Epidermal melanocyte (primary cell): Measurements from ENCODE around the gene TRMT44.

Source experiments
- DNase-seq: peaks from one replicate; pipeline ENCODE4 v3.0.0; 2011; ENCODE audit warnings: low spot score; ENCODE audit not compliant: insufficient read length

TRMT44 gene

DNA sequence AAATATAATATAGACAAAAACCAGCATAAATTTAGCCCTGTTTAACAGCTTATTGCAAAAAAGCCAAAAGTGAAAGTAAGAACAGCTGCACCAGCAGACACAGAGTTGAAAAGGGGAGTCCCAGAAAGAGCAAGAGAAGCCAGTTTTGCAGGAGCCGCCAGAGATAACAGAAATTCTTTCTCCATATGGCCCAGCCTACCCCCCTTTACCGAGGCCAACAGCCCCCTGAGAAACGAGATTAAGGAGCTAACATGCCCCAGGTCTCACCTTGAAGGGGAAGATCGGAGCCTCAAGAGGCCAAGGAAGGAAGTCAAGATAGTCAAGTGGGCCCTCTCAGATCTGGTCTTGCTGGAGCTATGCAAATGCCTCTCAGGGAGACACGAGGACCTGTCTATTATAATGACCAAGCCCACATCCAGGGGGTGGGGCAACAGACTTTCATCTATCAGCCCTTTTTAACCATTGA, 4.9 kb upstream of the TRMT44 start:
- no peak for DNase-seq

DNA sequence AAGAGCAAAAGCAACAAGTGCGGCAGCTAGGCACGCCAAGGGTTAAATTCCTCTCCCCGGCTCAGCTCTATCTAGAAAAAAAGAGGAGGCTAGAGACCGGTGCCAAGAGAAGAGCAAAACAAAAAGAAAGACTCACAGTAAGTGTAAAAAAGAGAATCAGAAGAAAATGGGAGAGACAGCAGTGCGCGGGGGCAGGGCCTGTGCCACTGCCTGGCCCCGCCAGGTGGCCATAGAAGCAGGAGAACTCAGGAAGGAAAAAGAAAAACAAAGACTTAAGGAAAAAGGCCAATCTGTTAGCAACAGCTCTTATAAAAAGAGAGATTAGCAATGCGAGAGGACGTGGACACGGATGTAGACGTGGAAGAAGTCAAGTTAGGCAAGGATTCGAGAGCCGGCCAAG, 3.3 kb upstream of the TRMT44 start:
- DNase-seq, result no peak

DNA sequence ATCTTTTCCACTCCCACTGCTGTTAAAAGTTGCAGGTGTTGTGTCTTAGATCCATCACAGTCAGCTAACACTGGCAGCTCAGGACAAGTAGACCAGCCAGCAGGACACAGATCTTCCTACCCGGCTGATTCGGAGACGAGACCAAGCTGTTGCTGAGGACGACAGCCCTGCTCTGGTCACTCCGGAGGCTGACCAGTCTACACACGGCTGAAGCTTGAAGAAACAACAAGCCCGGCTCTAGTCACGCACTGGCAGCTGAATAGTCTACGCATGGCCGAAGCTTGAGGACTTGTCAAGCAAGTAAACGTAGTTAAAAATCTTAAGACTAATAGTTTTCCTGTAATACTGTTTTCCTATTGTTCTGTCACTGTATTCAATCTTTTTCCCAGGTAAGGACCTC, 1.8 kb upstream of the TRMT44 start:
- DNase-seq, result no peak

DNA sequence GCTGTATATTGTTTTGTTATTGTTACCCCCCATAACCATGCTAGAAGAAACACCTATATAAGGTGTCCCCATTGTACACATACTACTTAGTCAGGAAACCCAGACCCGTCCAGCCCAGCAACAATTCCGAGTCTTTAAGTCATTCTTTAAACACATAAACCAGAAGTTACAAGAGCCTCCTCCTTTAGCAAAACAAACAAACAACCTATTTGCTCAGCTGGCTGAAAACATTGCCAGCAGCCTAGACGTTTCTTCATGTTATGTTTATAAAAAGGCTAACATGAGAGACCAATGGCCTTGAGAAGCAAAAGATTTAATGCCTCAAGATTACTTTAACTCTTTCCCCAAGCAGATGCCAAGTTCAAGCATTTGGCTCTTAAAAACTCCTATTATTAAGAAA, 1.4 kb upstream of the TRMT44 start:
- DNase-seq, result no peak

DNA sequence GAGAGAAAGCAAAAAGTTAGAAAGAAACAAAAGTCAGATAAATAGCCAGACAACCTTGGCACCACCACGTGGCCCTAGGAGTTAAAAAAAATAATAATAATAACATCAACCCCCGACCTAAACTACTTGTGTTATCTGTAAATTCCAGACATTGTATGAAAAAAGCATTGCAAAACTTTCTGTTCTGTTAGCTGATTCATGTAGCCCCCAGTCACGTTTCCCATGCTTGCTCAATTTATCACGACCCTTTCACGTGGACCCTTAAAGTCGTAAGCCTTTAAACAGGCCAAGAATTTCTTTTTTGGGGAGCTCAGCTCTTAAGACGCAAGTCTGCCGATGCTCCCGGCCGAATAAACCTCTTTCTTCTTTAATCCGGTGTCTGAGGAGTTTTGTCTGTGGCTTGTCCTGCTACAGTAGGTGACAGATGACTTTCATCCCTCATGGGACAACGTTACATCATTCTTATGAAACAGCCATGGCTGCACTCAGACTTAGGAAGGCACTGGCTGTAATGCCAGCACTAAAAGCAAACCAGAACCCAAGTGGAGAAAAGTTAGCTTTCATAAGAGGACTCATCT, 574 bp upstream of the TRMT44 start:
- no peak for DNase-seq

DNA sequence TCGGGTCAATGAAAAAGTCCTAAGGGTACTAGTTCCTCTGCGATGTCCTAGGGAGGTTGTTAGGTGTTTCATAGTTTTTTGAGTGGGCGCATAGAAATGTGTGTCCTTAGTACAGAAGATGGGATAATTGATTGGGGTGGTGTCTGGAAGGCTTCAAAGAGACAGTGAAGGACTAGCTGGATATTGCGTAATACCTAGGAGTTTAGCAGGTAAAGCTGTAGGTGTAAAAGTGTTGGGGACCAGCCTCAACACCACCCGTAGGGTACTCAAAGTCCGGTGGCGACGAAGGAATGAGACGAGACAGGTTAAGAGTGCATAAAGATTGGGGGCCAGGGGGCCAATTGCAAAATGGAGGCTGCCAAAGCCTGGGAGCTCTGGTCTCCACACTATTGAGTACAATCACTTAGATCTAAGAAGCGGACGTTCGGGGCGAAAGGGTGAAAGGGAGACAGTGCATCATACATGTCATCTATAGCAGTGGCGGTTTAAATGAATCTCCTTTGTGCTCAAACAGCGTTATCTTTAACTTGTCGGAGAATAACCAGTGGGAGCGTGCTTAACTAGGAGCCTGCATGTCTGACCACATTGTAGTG, 1.0 kb downstream of the TRMT44 start:
- no peak for DNase-seq

DNA sequence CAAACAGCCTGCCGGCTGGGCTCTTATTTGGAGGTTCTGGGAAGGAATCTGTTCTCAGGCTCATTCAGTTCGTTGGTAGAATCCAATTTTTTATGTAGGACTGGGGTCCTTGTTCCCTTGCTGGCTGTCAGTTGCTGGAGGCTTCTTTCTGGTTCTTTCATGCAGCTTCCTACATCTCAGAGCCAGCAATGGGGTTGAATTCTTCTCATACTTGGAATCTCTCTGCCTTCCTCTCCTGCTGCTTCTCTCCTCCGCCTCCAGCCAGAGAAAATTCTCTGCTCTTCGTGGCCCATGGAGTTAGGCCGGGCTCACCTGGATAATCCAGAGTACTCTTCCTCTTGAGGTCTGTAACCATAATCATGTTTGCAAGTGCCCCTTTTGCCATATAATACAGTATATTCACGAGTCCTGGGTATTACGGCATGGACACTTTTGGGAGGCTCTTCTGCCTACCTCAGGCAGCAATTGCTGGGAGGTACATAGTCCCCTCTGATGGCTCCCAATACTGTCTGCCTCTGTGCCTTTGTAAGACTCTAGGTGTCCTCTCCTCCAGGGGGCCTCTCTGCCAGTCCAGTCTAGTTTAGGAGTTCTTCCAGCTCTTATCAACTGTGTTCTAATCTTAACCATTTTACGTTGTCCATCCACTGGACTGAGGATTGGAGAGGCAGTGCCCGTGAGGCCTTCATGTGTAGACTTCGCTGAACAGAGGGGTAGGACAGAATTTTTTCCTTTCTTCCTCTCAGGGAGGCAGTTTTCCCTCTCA, 2.2 kb downstream of the TRMT44 start:
- DNase-seq, result no peak

DNA sequence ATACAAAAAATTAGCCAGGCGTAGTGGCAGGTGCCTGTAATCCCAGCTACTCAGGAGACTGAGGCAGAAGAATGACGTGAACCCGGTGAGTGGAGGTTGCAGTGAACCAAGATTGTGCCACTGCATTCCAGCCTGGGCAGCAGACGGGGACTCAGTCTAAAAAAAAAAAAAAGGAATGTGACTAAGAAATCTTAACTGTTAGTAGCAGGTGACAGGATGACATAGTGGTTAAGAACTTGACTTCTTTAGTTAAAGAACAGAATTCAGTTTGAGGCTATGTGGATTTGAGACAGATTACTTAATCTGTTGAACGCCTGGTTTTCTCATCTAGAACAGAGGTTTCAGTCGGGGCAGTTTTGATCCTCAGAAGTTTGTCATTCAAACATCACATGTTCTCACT, 3.2 kb downstream of the TRMT44 start:
- no peak for DNase-seq

DNA sequence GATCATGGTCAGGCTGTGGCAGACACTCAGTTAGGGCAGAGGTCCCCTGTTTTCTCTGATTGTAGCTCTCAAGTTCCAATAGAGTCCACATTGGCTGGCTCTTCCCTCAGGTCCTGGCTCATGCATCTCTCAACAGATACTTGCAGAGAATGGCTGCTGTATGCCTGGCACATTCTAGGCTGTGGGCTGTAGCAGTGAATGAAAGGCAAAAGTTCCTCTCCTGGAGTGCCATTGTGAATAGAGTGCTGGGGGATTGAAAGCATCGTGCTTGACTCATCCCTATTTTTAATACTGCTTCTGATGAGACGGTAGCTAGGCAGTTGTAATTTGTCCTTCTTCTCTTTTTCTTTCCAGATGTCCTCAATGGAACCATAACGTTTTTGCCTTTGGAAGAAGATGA, 5.5 kb downstream of the TRMT44 start:
- no peak for DNase-seq

DNA sequence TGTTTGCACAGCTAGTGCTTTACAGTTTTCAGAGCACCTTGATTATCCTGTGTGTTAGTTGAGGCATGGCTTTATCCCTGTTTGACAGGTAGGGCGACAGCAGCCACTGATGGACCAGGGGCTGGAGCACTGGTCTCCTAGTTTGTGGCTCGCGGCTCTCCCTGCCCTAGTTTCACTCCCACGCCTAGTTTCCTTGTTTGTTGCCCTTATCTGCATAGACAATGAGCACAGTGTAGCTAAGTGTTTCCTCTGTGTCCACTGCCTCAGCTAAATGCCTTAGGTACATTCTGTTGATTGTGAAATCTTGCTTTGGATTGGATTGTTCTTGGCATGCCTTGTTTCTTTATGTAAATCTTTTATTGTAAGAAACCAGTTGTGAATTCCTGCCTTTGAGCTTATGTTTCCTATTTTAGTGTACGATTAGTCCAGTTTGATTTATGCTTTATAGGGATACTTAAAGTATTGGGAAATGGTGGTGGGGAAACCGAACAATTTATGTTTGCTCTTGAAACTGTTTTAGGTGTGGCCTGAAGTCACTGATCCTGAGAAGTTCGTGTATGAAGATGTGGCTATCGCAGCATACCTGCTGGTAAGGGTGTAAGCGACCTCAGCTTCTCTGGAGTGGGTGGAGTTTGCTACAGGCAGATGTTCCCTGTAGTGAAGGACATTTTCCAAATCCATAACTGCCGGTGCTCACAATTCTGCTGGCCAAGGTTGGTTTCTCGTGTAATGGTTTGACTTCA, 11.0 kb downstream of the TRMT44 start:
- DNase-seq, result no peak

DNA sequence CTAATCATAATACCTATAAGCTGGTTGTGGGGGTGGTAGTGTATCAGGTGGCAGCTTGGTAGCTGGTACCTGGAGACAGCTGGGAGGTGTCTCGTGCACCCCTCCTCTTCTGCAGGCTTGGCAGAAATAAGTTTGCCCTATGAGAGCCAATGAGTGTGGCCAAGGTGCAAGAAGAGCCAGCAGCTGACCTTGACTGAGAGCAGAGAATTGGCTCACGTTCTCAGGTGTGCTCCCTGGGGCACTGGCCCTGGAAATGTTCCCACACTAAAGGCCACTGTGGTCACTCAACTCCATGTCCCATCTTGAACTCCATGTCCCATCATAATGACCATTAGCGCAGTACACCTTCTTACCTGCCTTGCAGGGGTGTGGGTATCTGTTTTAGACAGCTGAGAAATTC, 13.4 kb downstream of the TRMT44 start:
- no peak for DNase-seq

DNA sequence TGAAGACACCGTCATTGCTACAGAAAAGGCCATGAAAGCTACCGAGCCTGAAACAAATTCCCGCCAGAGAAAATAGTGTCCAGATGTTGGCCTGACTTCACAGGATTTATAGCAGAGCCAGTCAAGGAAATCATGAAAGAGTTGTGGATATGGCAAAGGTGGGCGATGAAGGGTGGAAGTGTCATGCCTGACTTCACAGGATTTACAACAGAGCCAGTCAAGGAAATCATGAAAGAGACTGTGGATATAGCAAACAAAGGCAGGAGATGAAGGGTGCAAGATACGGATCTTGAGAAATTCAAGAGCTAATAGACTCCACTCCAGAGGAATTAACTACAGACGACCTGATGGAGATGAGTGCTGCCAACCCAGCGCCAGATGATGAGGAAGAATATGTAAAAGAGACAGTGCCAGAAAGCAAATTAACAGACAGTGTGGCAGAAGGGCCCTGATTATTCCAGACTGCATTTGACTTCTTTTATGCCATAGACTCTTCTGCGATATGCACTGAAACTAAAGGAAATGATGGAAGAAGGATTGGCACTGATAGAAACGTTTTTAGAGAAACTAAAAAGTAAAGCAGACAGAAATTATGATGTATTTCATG, 17.2 kb downstream of the TRMT44 start:
- no peak for DNase-seq

DNA sequence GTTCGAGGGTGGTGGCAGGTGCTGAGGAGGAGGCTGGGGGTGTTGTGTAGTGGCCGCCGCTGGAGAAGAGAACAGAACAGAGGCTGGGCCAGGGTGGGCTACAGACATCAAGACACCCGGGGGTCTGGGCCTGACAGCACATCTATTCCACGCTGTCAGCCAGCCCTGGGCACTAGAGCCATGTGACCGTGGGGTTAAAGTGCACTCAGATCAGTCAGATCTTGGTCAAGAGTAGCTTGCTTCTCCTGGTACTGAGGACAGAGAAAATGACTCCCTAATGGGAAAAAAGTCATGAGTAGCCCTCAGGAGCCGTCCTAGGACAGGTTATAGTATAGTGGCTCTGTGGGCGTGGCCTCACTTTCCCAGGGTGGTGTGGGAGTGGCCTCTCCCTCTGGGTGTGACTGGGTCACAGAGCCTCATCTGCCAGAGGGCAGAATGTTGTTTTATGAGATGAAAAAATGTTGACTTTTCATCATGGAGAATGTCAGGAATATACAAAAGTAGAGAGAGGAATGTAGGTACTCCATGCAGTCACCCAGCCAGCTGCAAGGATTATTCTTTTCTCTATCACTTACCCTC, 19.4 kb downstream of the TRMT44 start:
- DNase-seq, result no peak

DNA sequence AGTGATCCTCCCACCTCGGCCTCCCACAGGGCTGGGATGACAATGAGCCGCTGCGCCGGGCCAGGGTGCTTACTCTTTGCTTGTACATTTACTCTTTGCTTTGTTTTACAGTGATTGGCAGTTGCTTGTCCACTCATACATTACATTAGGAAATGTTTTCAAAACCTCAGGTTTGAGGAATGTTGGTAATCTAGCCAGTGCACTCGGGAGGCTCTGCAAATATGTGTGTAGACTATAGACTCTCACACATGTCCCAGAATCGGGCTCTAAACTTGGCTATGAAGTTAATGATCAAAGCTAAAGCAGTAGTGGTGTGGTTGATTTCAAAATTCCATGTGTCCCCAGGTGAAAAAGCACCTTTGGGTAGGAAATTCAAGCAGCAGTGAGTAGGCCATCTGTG, 20.5 kb downstream of the TRMT44 start:
- DNase-seq, result no peak

DNA sequence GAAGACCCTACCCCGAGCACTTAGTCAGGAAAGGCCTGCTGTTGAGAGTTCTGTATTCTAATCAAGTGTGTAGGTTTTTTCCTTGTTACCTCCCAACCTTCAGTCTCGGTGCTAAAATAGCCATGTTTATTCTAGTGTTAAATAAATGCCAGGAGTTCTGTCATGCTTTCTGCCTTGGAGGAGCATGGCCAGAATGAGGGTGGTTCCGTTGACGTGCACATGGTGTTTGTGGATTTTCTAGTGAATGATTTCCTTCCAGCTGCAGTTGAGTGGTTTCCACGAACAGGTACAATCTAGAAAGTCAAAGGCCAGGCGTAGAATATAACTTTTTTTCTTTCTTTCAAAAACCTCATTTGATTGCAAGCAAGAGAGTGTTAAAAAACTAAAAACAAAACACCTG, 21.0 kb downstream of the TRMT44 start:
- no peak for DNase-seq

DNA sequence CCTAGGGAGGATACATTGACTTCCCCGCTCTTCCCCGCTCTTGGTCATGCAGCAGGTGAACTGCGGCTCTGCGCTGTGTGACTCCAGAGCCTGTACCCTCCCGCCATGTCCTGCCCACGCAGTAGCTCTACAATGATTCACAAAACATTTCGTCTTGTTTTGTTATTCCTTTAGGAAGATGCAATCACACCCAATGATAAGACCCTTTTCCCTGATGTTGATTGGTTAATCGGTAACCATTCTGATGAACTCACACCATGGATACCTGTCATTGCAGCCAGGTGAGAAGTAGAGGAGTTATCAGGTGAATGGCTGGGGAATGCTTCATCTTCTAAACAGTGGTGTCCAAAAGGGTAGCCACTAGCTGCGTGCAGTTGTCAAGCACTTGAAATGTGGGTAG, 23.2 kb downstream of the TRMT44 start:
- DNase-seq, result no peak

DNA sequence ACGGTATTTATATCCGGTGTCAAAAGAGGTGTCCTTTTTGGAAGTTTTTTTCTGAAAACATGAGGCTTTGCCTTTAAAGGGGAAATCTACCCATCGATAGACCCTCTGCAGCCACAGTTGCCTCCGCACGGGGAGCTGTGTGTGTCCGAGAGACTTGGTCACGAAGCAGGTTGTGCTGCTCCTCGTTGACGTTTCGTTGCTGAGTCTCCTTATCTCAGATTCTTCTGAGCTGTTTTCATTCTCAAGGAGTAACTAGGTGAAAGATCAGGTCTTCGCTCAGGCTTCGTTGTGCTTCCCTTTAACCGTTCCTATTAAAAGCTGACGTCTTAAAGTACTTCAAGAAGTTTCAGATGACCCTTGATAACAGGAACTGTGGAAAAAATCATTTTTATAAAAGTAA, 23.8 kb downstream of the TRMT44 start:
- no peak for DNase-seq

DNA sequence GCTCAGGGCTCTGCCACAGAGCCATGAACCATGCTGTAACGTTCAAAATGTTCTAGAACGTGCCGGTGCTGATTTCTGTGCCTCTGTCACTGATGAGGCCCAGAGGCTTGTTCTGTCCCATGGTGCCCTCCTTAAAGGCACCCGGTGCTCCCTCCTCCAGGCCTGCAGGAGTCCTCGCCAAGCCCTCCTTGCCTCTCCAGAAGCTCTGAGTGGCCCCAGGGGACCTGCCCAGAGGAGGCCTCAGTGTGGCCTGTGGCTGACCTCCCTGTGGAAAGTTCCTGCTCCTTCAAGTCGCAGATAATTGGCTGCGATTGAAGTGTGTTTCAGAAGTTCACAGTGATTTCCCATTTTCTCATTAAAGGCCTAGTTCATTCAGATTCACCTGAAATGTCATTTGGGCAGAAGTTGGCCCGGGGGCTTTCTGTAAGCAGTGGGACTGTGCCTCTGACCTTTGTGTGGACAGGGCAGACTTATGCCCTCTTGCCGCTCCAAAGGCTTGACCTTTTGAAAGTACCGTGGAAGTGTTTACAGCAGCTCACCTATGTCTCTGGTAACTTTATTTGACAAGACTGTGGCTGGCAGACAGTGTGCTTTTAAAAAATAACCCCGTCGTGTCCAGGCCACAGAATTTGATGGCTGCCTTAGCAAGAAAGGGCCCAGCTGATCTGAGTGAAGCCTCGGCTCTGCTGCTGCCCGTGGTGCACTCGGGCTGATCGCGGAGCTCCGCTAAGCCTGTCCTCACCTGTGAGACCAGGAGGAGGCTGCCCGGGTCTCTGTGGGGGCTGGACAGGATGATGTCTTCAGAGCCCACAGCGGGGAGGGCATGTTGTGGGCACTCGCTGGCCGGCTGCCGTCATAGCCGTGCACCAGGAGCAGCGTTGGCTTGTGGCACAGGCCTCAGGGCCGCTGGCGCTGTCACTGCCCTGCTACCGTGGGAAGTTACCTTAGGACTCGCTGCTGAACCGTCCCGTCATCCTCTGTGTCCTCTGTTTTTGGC, 25.3 kb downstream of the TRMT44 start:
- no peak for DNase-seq

DNA sequence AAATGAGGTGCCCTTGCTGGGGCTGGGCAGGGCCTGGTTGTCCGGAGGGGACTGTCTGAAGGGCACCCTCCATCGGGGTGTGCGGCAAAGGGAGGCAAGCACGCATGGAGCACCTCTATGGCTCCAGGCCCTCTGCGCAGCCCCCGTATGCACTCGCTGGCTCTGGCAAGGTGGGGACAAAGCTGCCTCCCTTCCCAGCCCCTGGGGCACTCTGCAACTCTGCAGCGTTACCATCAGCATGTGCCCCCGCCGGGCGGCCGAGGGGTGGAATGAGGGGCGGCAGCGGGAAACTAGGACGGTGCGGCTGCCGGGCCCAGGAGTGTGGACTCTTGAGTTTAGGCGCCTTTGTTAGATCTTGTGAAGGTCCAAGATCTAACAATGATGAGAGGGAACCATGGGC, 26.4 kb downstream of the TRMT44 start:
- no peak for DNase-seq
